Brain microvascular endothelial cell (primary cell): ENCODE results near the gene ROR1.

Experiments used
- DNase-seq: peaks from one replicate; pipeline ENCODE4 v3.0.0-alpha.2; 2020
- H3K27ac ChIP-seq: fragments of 250-450 bp; sonication (Bioruptor Pico); 2 replicates; pipeline ENCODE4 v1.5.1; 2020; ENCODE audit warnings: mild to moderate bottlenecking, moderate library complexity
- H3K27me3 ChIP-seq: fragments of 250-450 bp; sonication (Bioruptor Pico); replicated peaks from 2 replicates; pipeline ENCODE4 v1.5.1; 2020; ENCODE audit warnings: mild to moderate bottlenecking
- H3K36me3 ChIP-seq: fragments of 250-450 bp; sonication (Bioruptor Pico); replicated peaks from 2 replicates; pipeline ENCODE4 v1.5.1; 2020; ENCODE audit warnings: mild to moderate bottlenecking
- H3K4me3 ChIP-seq: 2 replicates; pipeline ENCODE4 v1.5.1; 2011; ENCODE audit warnings: low read depth, mild to moderate bottlenecking, control low read depth, low read length, moderate library complexity
- in situ Hi-C: cut with HindIII; loops from 2 replicates; pipeline ENCODE4 v1.10.0; 2017; ENCODE audit warnings: low sequenced_read_pairs, low pct_ligation_motif_present
- TF ChIP-seq, protein P1 (sequence below): IDR thresholded peaks from 2 replicates; pipeline ENCODE4 v1.5.1; 2011; ENCODE audit warnings: low read depth, mild to moderate bottlenecking, moderate library complexity, low read length, control low read depth, inconsistent platforms; ENCODE audit errors: missing control alignments

ROR1 gene

GRCh38 chr1:63934697-63935096 is 160.9 kb downstream of the ROR1 start:
- no peaks in the 10 kb centered on the region for H3K36me3 ChIP-seq
- DNase-seq = no peak
- no peak overlapping the region for H3K27ac ChIP-seq
- no peaks in the 10 kb centered on the region for H3K27me3 ChIP-seq
- in situ Hi-C loops = no loop called here
- TF ChIP-seq, protein P1, sequence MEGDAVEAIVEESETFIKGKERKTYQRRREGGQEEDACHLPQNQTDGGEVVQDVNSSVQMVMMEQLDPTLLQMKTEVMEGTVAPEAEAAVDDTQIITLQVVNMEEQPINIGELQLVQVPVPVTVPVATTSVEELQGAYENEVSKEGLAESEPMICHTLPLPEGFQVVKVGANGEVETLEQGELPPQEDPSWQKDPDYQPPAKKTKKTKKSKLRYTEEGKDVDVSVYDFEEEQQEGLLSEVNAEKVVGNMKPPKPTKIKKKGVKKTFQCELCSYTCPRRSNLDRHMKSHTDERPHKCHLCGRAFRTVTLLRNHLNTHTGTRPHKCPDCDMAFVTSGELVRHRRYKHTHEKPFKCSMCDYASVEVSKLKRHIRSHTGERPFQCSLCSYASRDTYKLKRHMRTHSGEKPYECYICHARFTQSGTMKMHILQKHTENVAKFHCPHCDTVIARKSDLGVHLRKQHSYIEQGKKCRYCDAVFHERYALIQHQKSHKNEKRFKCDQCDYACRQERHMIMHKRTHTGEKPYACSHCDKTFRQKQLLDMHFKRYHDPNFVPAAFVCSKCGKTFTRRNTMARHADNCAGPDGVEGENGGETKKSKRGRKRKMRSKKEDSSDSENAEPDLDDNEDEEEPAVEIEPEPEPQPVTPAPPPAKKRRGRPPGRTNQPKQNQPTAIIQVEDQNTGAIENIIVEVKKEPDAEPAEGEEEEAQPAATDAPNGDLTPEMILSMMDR = no peak
- H3K4me3 ChIP-seq = no peak overlapping the region

DNA sequence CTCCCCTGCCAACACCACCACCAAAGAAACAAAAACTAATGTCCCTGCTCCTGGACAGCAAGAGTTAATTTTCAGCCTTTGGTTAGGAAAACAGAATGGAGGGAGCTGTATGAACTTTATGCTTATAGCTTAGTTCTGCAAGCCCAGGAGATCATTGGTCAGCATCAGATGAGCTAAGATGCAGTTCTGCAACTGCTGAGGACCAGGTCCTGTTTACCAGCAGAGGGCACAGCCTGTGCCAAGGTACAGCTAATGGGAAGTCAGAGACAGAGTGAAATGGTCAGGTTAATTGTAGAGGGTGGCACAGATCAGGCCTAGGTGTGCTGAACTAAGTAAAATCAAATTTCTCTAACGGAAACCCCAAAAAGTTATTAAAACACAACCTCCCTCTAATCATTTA is 161.3 kb downstream of the ROR1 start:
- no peaks in the 10 kb centered on the region for H3K36me3 ChIP-seq
- DNase-seq = no peak
- in situ Hi-C loops = no loop called here
- H3K27ac ChIP-seq = no peak overlapping the region
- TF ChIP-seq, protein P1 = peak; percentile 62
- H3K4me3 ChIP-seq = no peak overlapping the region
- H3K27me3 ChIP-seq = no peaks in the 10 kb centered on the region

DNA sequence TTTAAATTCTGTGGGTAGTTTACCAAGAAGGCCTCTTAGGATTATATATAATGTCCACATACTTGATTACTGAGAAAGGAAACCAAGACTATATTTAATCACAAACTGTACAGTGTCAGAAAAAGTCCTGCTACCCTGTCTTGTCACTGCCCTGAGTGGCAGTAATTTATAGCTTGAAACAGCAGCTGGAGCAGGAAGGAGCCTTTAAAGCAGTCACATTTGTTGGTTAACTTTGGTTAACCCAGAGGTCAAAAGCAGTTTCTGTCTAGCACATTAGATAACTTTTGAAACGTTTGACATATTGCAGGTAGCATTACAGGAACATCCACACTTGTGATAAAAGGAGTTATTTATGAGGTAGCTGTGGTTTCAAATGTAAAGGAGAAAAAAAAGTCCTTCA is 161.7 kb downstream of the ROR1 start:
- TF ChIP-seq, protein P1 = no peak
- Histone ChIP-seq H3K27ac (no peak overlapping the region), H3K36me3 (no peaks in the 10 kb centered on the region), H3K4me3 (no peak overlapping the region), H3K27me3 (no peaks in the 10 kb centered on the region)
- in situ Hi-C loops = no loop called here
- DNase-seq = no peak

DNA sequence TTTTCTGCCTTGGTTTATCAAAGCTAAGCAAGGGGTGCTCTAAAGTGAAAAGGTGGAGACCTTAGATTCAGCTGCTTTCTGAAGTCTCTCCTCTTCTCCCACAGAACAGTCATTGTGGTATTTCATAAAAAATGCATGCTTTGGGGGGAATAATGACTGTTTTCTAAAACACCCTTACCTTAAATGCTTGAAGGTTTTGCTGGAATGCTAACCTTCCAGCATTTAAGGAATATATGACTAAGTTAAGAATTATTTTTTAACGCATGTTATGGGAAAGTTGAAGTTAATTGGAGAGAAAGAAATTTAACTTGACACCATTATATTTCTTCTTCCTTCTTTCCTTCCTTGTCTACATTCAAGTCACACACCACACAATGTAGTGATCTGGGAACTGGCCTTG is 162.5 kb downstream of the ROR1 start:
- Histone ChIP-seq H3K36me3 (no peaks in the 10 kb centered on the region), H3K27ac (no peak overlapping the region), H3K27me3 (no peaks in the 10 kb centered on the region), H3K4me3 (no peak overlapping the region)
- in situ Hi-C loops = no loop called here
- TF ChIP-seq, protein P1 = no peak
- DNase-seq = no peak

DNA sequence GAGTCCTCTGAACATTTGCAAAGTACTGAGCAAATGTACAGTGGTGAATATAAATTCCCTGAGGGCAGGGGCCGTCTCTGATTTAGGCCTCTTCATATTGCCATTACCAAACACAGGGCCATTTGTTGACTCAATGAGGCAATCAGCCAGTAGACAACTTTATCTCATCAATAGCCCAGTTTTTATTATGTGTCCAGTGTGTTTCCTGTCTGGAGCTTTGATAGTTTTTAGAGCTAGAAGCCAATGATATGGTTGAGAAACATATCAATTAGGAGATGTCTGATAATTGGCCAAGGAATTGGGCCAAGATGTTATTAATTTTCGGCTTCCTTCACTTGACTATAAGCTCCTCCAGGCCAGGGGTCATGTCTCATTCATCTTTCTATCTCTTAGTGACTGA is 163.0 kb downstream of the ROR1 start:
- no peaks in the 10 kb centered on the region for H3K36me3 ChIP-seq

DNA sequence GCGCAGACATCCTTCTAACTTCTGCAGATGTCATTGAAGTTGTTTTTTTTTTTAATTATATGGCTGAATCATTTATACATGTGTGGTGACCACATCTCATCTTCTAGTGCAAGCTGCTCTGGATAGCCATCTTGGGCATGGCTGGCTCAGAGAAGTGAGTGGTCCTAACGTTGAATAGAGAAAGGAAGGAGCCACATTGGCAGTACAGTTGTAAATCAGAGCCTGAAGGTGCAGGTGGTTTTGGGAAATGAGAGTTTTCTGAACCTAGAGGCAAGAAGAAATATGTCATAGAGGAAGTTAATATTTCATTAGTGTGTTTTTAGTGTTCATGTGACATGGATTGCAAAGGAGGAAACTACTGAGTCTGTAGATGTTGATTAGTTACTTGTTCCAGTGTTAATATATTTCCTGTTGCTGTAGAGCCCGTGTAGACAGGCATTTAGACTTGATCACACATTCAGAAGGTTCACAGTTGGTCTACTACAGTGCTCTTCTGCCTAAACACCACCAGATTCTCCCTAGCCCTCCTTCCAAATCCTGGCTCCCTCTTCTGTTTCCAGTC is 163.7 kb downstream of the ROR1 start:
- H3K27me3 ChIP-seq = no peaks in the 10 kb centered on the region
- no peak overlapping the region for H3K4me3 ChIP-seq
- no peaks in the 10 kb centered on the region for H3K36me3 ChIP-seq
- in situ Hi-C loops = no loop called here
- DNase-seq = no peak
- H3K27ac ChIP-seq = no peak overlapping the region
- TF ChIP-seq, protein P1 = no peak

More for the DNA sequence above, 163.0 kb downstream of the ROR1 start:
- Histone ChIP-seq H3K27ac (no peak overlapping the region), H3K27me3 (no peaks in the 10 kb centered on the region), H3K4me3 (no peak overlapping the region)
- in situ Hi-C loops = no loop called here
- DNase-seq = no peak
- TF ChIP-seq, protein P1 = no peak
